Endothelial cell (in vitro differentiated cells): Measurements from ENCODE around the gene CORO7. TPM values are rescaled to one million over a fixed set of nuclear protein-coding genes. Genes with fewer than 3 reads are reported as not detected.

ENCODE experiments used
- DNase-seq: peaks from one replicate; pipeline ENCODE4 v3.0.0; 2021; ENCODE audit warnings: low spot score
- H3K27ac Mint-ChIP-seq: one replicate; pipeline ENCODE4 v1.8.0; 2021; ENCODE audit warnings: mixed read lengths, inconsistent platforms; ENCODE audit not compliant: unreplicated experiment
- H3K27me3 Mint-ChIP-seq: one replicate; pipeline ENCODE4 v1.8.0; 2021; ENCODE audit warnings: mild to moderate bottlenecking, moderate library complexity, mixed read lengths, inconsistent platforms; ENCODE audit not compliant: unreplicated experiment
- H3K36me3 Mint-ChIP-seq: one replicate; pipeline ENCODE4 v1.8.0; 2021; ENCODE audit warnings: mild to moderate bottlenecking, low read depth, mixed read lengths, inconsistent platforms; ENCODE audit not compliant: unreplicated experiment
- H3K4me1 Mint-ChIP-seq: one replicate; pipeline ENCODE4 v1.8.0; 2021; ENCODE audit warnings: mild to moderate bottlenecking, mixed read lengths, inconsistent platforms; ENCODE audit not compliant: unreplicated experiment
- H3K4me3 Mint-ChIP-seq: one replicate; pipeline ENCODE4 v1.8.0; 2021; ENCODE audit warnings: mild to moderate bottlenecking, mixed read lengths, inconsistent platforms; ENCODE audit not compliant: unreplicated experiment
- H3K9me3 Mint-ChIP-seq: one replicate; pipeline ENCODE4 v1.8.0; 2021; ENCODE audit warnings: mixed read lengths, inconsistent platforms; ENCODE audit not compliant: unreplicated experiment
- CTCF ChIP-seq: fragments of 200-600 bp; sonication (generic); IDR thresholded peaks from one replicate; pipeline ENCODE4 v1.5.0; 2021; ENCODE audit warnings: antibody characterized with exemption; ENCODE audit not compliant: unreplicated experiment
- total RNA-seq: library from RNA; stranded (reverse); fragmentation: NEBNext Ultra II Directional; extraction: Animal tissue kit (Norgen Biotek cat#: 25700); gene quantifications from one replicate; pipeline ENCODE4 v1.2.1, GENCODE V29; 2021; ENCODE audit not compliant: unreplicated experiment

The CORO7 gene
- total RNA-seq, 1 donor from 2014 or later: 103 TPM

GRCh38 chr16:4365615-4366014 lies 50.8 kb downstream of the CORO7 start:
- H3K36me3 Mint-ChIP-seq: peaks cover 4% of the 10 kb centered on the region
- H3K4me1 Mint-ChIP-seq: no peaks in the 10 kb centered on the region
- H3K27me3 Mint-ChIP-seq: peaks cover 6% of the 10 kb centered on the region
- TF ChIP-seq CTCF: no peak
- no peaks in the 10 kb centered on the region for H3K9me3 Mint-ChIP-seq
- no peak overlapping the region for H3K4me3 Mint-ChIP-seq
- no peak for DNase-seq
- no peak overlapping the region for H3K27ac Mint-ChIP-seq

GRCh38 chr16:4365014-4365406 lies 51.4 kb downstream of the CORO7 start:
- peaks cover 6% of the 10 kb centered on the region for H3K27me3 Mint-ChIP-seq
- H3K27ac Mint-ChIP-seq: no peak overlapping the region
- H3K36me3 Mint-ChIP-seq: peaks cover 4% of the 10 kb centered on the region
- no peaks in the 10 kb centered on the region for H3K4me1 Mint-ChIP-seq
- H3K4me3 Mint-ChIP-seq: no peak overlapping the region
- H3K9me3 Mint-ChIP-seq: no peaks in the 10 kb centered on the region
- no peak for DNase-seq
- TF ChIP-seq CTCF: no peak

GRCh38 chr16:4364196-4365013 lies 52.0 kb downstream of the CORO7 start:
- H3K27me3 Mint-ChIP-seq: peaks cover 6% of the 10 kb centered on the region
- H3K27ac Mint-ChIP-seq: no peak overlapping the region
- no peaks in the 10 kb centered on the region for H3K4me1 Mint-ChIP-seq
- TF ChIP-seq CTCF: no peak
- peaks cover 4% of the 10 kb centered on the region for H3K36me3 Mint-ChIP-seq
- no peak overlapping the region for H3K4me3 Mint-ChIP-seq
- no peak for DNase-seq
- H3K9me3 Mint-ChIP-seq: no peaks in the 10 kb centered on the region

- peaks cover 7% of the 10 kb centered on the region for H3K27me3 Mint-ChIP-seq
- H3K4me3 Mint-ChIP-seq: peak overlapping the region; percentile 56
- TF ChIP-seq CTCF: no peak
These were observed 53.8 kb downstream of the CORO7 start for GRCh38 chr16:4362476-4363135.

GRCh38 chr16:4361944-4362311 lies 54.5 kb downstream of the CORO7 start:
- Mint-ChIP-seq H3K4me1 (no peaks in the 10 kb centered on the region), H3K9me3 (no peaks in the 10 kb centered on the region), H3K36me3 (peaks cover 4% of the 10 kb centered on the region), H3K4me3 (no peak overlapping the region), H3K27ac (no peak overlapping the region), H3K27me3 (peaks cover 6% of the 10 kb centered on the region)
- DNase-seq: no peak
- TF ChIP-seq CTCF: no peak

More at GRCh38 chr16:4362476-4363135, 53.8 kb downstream of the CORO7 start:
- no peak overlapping the region for H3K27ac Mint-ChIP-seq
- no peaks in the 10 kb centered on the region for H3K4me1 Mint-ChIP-seq
- H3K9me3 Mint-ChIP-seq: no peaks in the 10 kb centered on the region
- DNase-seq: no peak
- H3K36me3 Mint-ChIP-seq: peaks cover 4% of the 10 kb centered on the region
